Skin epidermis (tissue), 12 donors: ENCODE measurements around the gene EPDR1.
"Not testable (repeated sequence)": the region's sequence is repeated elsewhere in the genome, so short reads cannot be mapped to it uniquely, and the experiment has no call there.

Experiments
- H3K27ac ChIP-seq, 21 experiments: fragments of 200-600 bp; sonication (generic) in 11 of 21; one replicate each; pipeline ENCODE4 v1.5.0; 2020; ENCODE audit warnings: mild to moderate bottlenecking in 3 of 21, inconsistent platforms in 2 of 21, moderate library complexity in 2 of 21
- H3K4me3 ChIP-seq, 7 experiments: fragments of 200-600 bp; sonication (generic) in 2 of 7; one replicate each; pipeline ENCODE4 v1.5.0; 2020; ENCODE audit warnings: inconsistent platforms in 2 of 7, mild to moderate bottlenecking in 2 of 7, moderate library complexity in 1 of 7

Gene EPDR1

GRCh38 chr7:37927773-37928444, 7.5 kb downstream of the EPDR1 start:
- no peak overlapping the region for H3K27ac ChIP-seq

GRCh38 chr7:37928878-37929277, 8.4 kb downstream of the EPDR1 start:
- Histone ChIP-seq H3K27ac (no peak overlapping the region), H3K4me3 (no peak overlapping the region)

More at GRCh38 chr7:37927773-37928444, 7.5 kb downstream of the EPDR1 start:
- no peak overlapping the region for H3K4me3 ChIP-seq

- no peak overlapping the region for H3K4me3 ChIP-seq
- no peak overlapping the region for H3K27ac ChIP-seq
These were observed 9.9 kb downstream of the EPDR1 start for GRCh38 chr7:37930226-37930948.

GRCh38 chr7:37932543-37932942, 12.1 kb downstream of the EPDR1 start:
- no peak overlapping the region for H3K27ac ChIP-seq
- H3K4me3 ChIP-seq = no peak overlapping the region

GRCh38 chr7:37933018-37933566, 12.7 kb downstream of the EPDR1 start:
- Histone ChIP-seq H3K4me3 (no peak overlapping the region), H3K27ac (no peak overlapping the region)

GRCh38 chr7:37942934-37943610, 22.6 kb downstream of the EPDR1 start:
- H3K4me3 ChIP-seq = no peak overlapping the region

GRCh38 chr7:37943905-37944736, 23.7 kb downstream of the EPDR1 start:
- peak overlapping the region in 1 of 21 experiments; percentile 21 for H3K27ac ChIP-seq
- no peak overlapping the region for H3K4me3 ChIP-seq

More at GRCh38 chr7:37942934-37943610, 22.6 kb downstream of the EPDR1 start:
- H3K27ac ChIP-seq = no peak overlapping the region

GRCh38 chr7:37944737-37945054, 24.3 kb downstream of the EPDR1 start:
- H3K4me3 ChIP-seq = no peak overlapping the region
- no peak overlapping the region for H3K27ac ChIP-seq

GRCh38 chr7:37945336-37945735, 24.9 kb downstream of the EPDR1 start:
- H3K4me3 ChIP-seq = no peak overlapping the region
- no peak overlapping the region for H3K27ac ChIP-seq

GRCh38 chr7:37947138-37947940, 26.9 kb downstream of the EPDR1 start:
- Histone ChIP-seq H3K27ac (no peak overlapping the region), H3K4me3 (no peak overlapping the region)

GRCh38 chr7:37947941-37948210, 27.4 kb downstream of the EPDR1 start:
- Histone ChIP-seq H3K4me3 (no peak overlapping the region), H3K27ac (no peak overlapping the region)

- H3K4me3 ChIP-seq = no peak overlapping the region
- H3K27ac ChIP-seq = no peak overlapping the region
These were observed 31.8 kb downstream of the EPDR1 start for GRCh38 chr7:37952240-37952639.

GRCh38 chr7:37954217-37954616, 33.8 kb downstream of the EPDR1 start:
- not testable (repeated sequence) for H3K27ac ChIP-seq, H3K4me3 ChIP-seq

GRCh38 chr7:37956791-37957190, 36.4 kb downstream of the EPDR1 start:
- Histone ChIP-seq H3K27ac (no peak overlapping the region), H3K4me3 (no peak overlapping the region)

- no peak overlapping the region for H3K27ac ChIP-seq
- no peak overlapping the region for H3K4me3 ChIP-seq
These were observed 37.0 kb downstream of the EPDR1 start for GRCh38 chr7:37957221-37957970.

- no peak overlapping the region for H3K4me3 ChIP-seq
These were observed 40.0 kb downstream of the EPDR1 start for GRCh38 chr7:37960483-37960882.

GRCh38 chr7:37961251-37961650, 40.8 kb downstream of the EPDR1 start:
- Histone ChIP-seq H3K4me3 (no peak overlapping the region), H3K27ac (no peak overlapping the region)

More at GRCh38 chr7:37960483-37960882, 40.0 kb downstream of the EPDR1 start:
- H3K27ac ChIP-seq = no peak overlapping the region

- Histone ChIP-seq H3K27ac (no peak overlapping the region), H3K4me3 (no peak overlapping the region)
These were observed 43.8 kb downstream of the EPDR1 start for GRCh38 chr7:37964196-37964595.

GRCh38 chr7:37970211-37970610, 49.8 kb downstream of the EPDR1 start:
- no peak overlapping the region for H3K4me3 ChIP-seq
- no peak overlapping the region for H3K27ac ChIP-seq
